K562 (cell line): ENCODE data around the gene STXBP6. TPM values are rescaled to one million over a fixed set of nuclear protein-coding genes. Genes with fewer than 3 reads are reported as not detected.

Experiments
- ATF4 ChIP-seq: fragments of 450-650 bp; formaldehyde crosslinking; IDR thresholded peaks from 2 replicates; pipeline ENCODE4 v1.4.0; 2022; ENCODE audit warnings: mild to moderate bottlenecking, moderate library complexity
- ATF7 ChIP-seq: fragments of 450-650 bp; IDR thresholded peaks from 2 replicates; pipeline ENCODE4 v1.7.1; 2014; ENCODE audit warnings: mild to moderate bottlenecking, moderate library complexity
- EP300 ChIP-seq: IDR thresholded peaks from 2 replicates; pipeline ENCODE4 v1.6.1; 2012; ENCODE audit warnings: low read length, improper control_type of control experiment
- HDAC2 ChIP-seq: fragments of 450-650 bp; IDR thresholded peaks from 2 replicates; pipeline ENCODE4 v1.6.1; 2016; ENCODE audit warnings: mild to moderate bottlenecking
- HNRNPLL ChIP-seq: fragments of 200-400 bp; formaldehyde crosslinking; IDR thresholded peaks from 2 replicates; pipeline ENCODE4 v1.6.1; 2017; ENCODE audit warnings: low read length, low read depth, mild to moderate bottlenecking; ENCODE audit not compliant: poor library complexity, severe bottlenecking
- IRF2 ChIP-seq: sonication (generic); formaldehyde crosslinking; IDR thresholded peaks from 2 replicates; pipeline ENCODE4 v1.8.1; 2022; ENCODE audit warnings: mild to moderate bottlenecking, missing genetic modification reagents
- MCM2 ChIP-seq: fragments of 450-650 bp; IDR thresholded peaks from 2 replicates; pipeline ENCODE4 v1.6.1; 2017; ENCODE audit warnings: low read depth, mild to moderate bottlenecking
- MEF2D ChIP-seq: conservative IDR thresholded peaks from 2 replicates; pipeline ENCODE4 v1.6.1; 2016; ENCODE audit warnings: low read depth, missing genetic modification characterization, missing compliant biosample characterization
- MXD1 ChIP-seq: fragments of 250-450 bp; sonication (Bioruptor Pico); IDR thresholded peaks from 2 replicates; pipeline ENCODE4 v1.8.0; 2021; ENCODE audit warnings: borderline replicate concordance, mild to moderate bottlenecking, moderate library complexity; ENCODE audit not compliant: poor library complexity, severe bottlenecking
- MYNN ChIP-seq, 2 experiments: sonication (generic); formaldehyde crosslinking in 1 of 2; IDR thresholded peaks; 2 replicates each; pipeline versions ENCODE4 v1.5.0 to v1.6.1; 2016 to 2020; ENCODE audit warnings: antibody characterized with exemption in 1 of 2, missing genetic modification reagents in 1 of 2
- TAL1 ChIP-seq: fragments of 450-650 bp; IDR thresholded peaks from 2 replicates; pipeline ENCODE4 v1.6.1; 2016; ENCODE audit warnings: mild to moderate bottlenecking
- ZBTB9 ChIP-seq: fragments of 450-650 bp; formaldehyde crosslinking; IDR thresholded peaks from 2 replicates; pipeline ENCODE4 v1.4.0; 2020; ENCODE audit warnings: mild to moderate bottlenecking, moderate library complexity
- ZFPM2 ChIP-seq: fragments of 250-450 bp; sonication (Bioruptor Pico); IDR thresholded peaks from 2 replicates; pipeline ENCODE4 v1.5.1; 2022; ENCODE audit warnings: mild to moderate bottlenecking
- ZNF407 ChIP-seq: fragments of 450-650 bp; IDR thresholded peaks from 2 replicates; pipeline ENCODE4 v1.6.1; 2016; ENCODE audit warnings: low read depth
- ZSCAN32 ChIP-seq: fragments of 450-650 bp; formaldehyde crosslinking; IDR thresholded peaks from 2 replicates; pipeline ENCODE4 v1.4.0; 2020; ENCODE audit warnings: mild to moderate bottlenecking, moderate library complexity
- polyA plus RNA-seq, 8 experiments: library from polyadenylated mRNA; depleted of rRNA in 4 of 8; stranded (reverse) in 5 of 8; unstranded in 3 of 8; fragments of >200 nt; fragmentation: Nextera tagmentation in 2 of 8; fragmentation: Illumina TruSeq in 1 of 8; extraction: Ambion mirVana in 2 of 8; extraction: Trizol in 1 of 8; gene quantifications; 2 replicates each; pipeline versions ENCODE4 v1.2.1 to v1.2.3, GENCODE V29; 2011 to 2014; ENCODE audit warnings: inconsistent platforms in 1 of 8, missing spikeins in 1 of 8
- total RNA-seq, 7 experiments: library from RNA; depleted of rRNA in 6 of 7; stranded (reverse); fragments of >200 nt in 6 of 7; fragmentation: Illumina TruSeq in 2 of 7; extraction: Trizol in 2 of 7; gene quantifications; 2 replicates each; pipeline versions ENCODE4 v1.2.1 to v1.2.3, GENCODE V29; 2011 to 2021; ENCODE audit warnings: low replicate concordance in 1 of 7

STXBP6 gene
- total and polyA plus RNA-seq, 9 of the 15 experiments (the other 6 are each of a cell fraction or from before 2014, with no cell fraction given) = 0.27 to 0.89 (median 0.59) TPM

GRCh38 chr14:24984846-24985589 is 64.9 kb downstream of the STXBP6 start (continued):
- TF ChIP-seq ZNF407 = no peak
- TF ChIP-seq MYNN (IDR thresholded peaks at IDR 0.05) = peak; percentile 56; the same call in 1 of the 2 replicates
- no peak for TF ChIP-seq MYNN (CRISPR knock-in tag; IDR thresholded peaks at IDR 0.05)
- TF ChIP-seq HDAC2 = peak; percentile 61; the same call in 1 of the 2 replicates
- TF ChIP-seq IRF2 (CRISPR knock-in tag) = no peak
- no peak for TF ChIP-seq ZBTB9 (CRISPR knock-in tag)
- peak; percentile 95 for TF ChIP-seq TAL1
- peak; percentile 96 for TF ChIP-seq EP300
- no peak for TF ChIP-seq ZSCAN32
- peak; percentile 71 for TF ChIP-seq ATF7
- no peak for TF ChIP-seq ZFPM2 (CRISPR knock-in tag)
- peak; percentile 68 for TF ChIP-seq MEF2D (tag)
- TF ChIP-seq HNRNPLL = no peak
- no peak for TF ChIP-seq MCM2
- TF ChIP-seq MXD1 (CRISPR knock-in tag) = no peak
- 0 out of 2 replicates have a peak, but pooled peaks have one; percentile 29 for TF ChIP-seq ATF4 (CRISPR knock-in tag)
